ENCODE data around the gene ERFL.

Gene ERFL

GRCh38 chr19:41887711-41888382 lies 40.4 kb downstream of the ERFL start:
- H3K27ac ChIP-seq = no peak overlapping the region

GRCh38 chr19:41886761-41887710 lies 41.2 kb downstream of the ERFL start:
- TF ChIP-seq CTCF (conservative IDR thresholded peaks at IDR 0.05) = no peak
- H3K27ac ChIP-seq = no peak overlapping the region

More at GRCh38 chr19:41887711-41888382, 40.4 kb downstream of the ERFL start:
- no peak for TF ChIP-seq CTCF (conservative IDR thresholded peaks at IDR 0.05)
- no peak for TF ChIP-seq ZFX (IDR thresholded peaks at IDR 0.05)

- no peak for TF ChIP-seq ZFX (IDR thresholded peaks at IDR 0.05)
- TF ChIP-seq CTCF (conservative IDR thresholded peaks at IDR 0.05) = no peak
- peak overlapping the region; percentile 85 for H3K27ac ChIP-seq
Measured at GRCh38 chr19:41883821-41884733, 44.2 kb downstream of the ERFL start.

- TF ChIP-seq ZFX (IDR thresholded peaks at IDR 0.05) (0 out of 2 replicates have a peak, but pooled peaks have one; percentile 36), CTCF (conservative IDR thresholded peaks at IDR 0.05) (no peak)
- H3K27ac ChIP-seq = peak overlapping the region; percentile 85
Measured at GRCh38 chr19:41883463-41883820, 44.8 kb downstream of the ERFL start.

GRCh38 chr19:41882568-41883462 lies 45.4 kb downstream of the ERFL start, which contains the start of gene ARHGEF1:
ARHGEF1 (plus strand) TSS chr19:41883184; CDS start chr19:41888083, 4,899 bp downstream.
- H3K27ac ChIP-seq = peak within 1 kb of the TSS; percentile 85

More at GRCh38 chr19:41882568-41883462, 45.4 kb downstream of the ERFL start, which contains the start of gene ARHGEF1:
- TF ChIP-seq ZFX (IDR thresholded peaks at IDR 0.05) (no peak), CTCF (conservative IDR thresholded peaks at IDR 0.05) (no peak)
